Measurements from ENCODE around the gene SERPINB1.

- no peak for TF ChIP-seq POLR2A (IDR thresholded peaks at IDR 0.05)
- TF ChIP-seq, protein P1, sequence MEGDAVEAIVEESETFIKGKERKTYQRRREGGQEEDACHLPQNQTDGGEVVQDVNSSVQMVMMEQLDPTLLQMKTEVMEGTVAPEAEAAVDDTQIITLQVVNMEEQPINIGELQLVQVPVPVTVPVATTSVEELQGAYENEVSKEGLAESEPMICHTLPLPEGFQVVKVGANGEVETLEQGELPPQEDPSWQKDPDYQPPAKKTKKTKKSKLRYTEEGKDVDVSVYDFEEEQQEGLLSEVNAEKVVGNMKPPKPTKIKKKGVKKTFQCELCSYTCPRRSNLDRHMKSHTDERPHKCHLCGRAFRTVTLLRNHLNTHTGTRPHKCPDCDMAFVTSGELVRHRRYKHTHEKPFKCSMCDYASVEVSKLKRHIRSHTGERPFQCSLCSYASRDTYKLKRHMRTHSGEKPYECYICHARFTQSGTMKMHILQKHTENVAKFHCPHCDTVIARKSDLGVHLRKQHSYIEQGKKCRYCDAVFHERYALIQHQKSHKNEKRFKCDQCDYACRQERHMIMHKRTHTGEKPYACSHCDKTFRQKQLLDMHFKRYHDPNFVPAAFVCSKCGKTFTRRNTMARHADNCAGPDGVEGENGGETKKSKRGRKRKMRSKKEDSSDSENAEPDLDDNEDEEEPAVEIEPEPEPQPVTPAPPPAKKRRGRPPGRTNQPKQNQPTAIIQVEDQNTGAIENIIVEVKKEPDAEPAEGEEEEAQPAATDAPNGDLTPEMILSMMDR (IDR thresholded peaks at IDR 0.05): no peak
These were observed 59.3 kb downstream of the SERPINB1 start for GRCh38 chr6:2782356-2782708.
